OCI-LY1 (cell line): Measurements from ENCODE around the gene SYT2.

Experiments used
- H2AFZ ChIP-seq: fragments of 200-600 bp; sonication (generic), shearing (Covaris generic); 2 replicates; pipeline ENCODE4 v1.6.0; 2014; ENCODE audit warnings: antibody characterized with exemption, mild to moderate bottlenecking, low read length
- H3F3A ChIP-seq: fragments of 200-600 bp; sonication (generic), shearing (Covaris generic); 2 replicates; pipeline ENCODE4 v1.6.0; 2014; ENCODE audit warnings: mild to moderate bottlenecking, antibody characterized with exemption, low read length, moderate library complexity; ENCODE audit not compliant: insufficient read depth
- H3K27ac ChIP-seq: fragments of 200-600 bp; sonication (generic); 2 replicates; pipeline ENCODE4 v1.5.1; 2014; ENCODE audit warnings: low read length, mixed run types, mild to moderate bottlenecking, low read depth; ENCODE audit not compliant: poor library complexity, severe bottlenecking
- H3K27me3 ChIP-seq: fragments of 200-600 bp; sonication (generic); 2 replicates; pipeline ENCODE4 v1.6.0; 2014; ENCODE audit warnings: antibody characterized with exemption, mild to moderate bottlenecking, low read length, moderate library complexity; ENCODE audit not compliant: insufficient read depth
- H3K36me3 ChIP-seq: fragments of 200-600 bp; sonication (generic); 2 replicates; pipeline ENCODE4 v1.6.1; 2014; ENCODE audit warnings: mild to moderate bottlenecking, antibody characterized with exemption, low read length, moderate library complexity, mixed read lengths; ENCODE audit not compliant: insufficient read depth
- H3K4me1 ChIP-seq: fragments of 200-600 bp; sonication (generic); 2 replicates; pipeline ENCODE4 v1.5.1; 2014; ENCODE audit warnings: mild to moderate bottlenecking, low read length, moderate library complexity; ENCODE audit not compliant: insufficient read depth, severe bottlenecking
- H3K4me2 ChIP-seq: fragments of 200-600 bp; sonication (generic), shearing (Covaris generic); 2 replicates; pipeline ENCODE4 v1.6.1; 2014; ENCODE audit warnings: low read length
- H3K4me3 ChIP-seq: fragments of 200-600 bp; sonication (generic); 2 replicates; pipeline ENCODE4 v1.5.1; 2014; ENCODE audit warnings: low read length, low read depth, mild to moderate bottlenecking, mixed read lengths; ENCODE audit not compliant: poor library complexity, severe bottlenecking
- H3K79me2 ChIP-seq: fragments of 200-600 bp; shearing (Covaris generic); 2 replicates; pipeline ENCODE4 v1.6.1; 2016; ENCODE audit warnings: mixed run types, low read length, mixed read lengths; ENCODE audit not compliant: insufficient read depth
- H3K9ac ChIP-seq: fragments of 200-600 bp; sonication (generic), shearing (Covaris generic); 2 replicates; pipeline ENCODE4 v1.6.1; 2014; ENCODE audit warnings: mild to moderate bottlenecking, low read length, mixed read lengths
- H3K9me2 ChIP-seq: fragments of 200-600 bp; sonication (generic), shearing (Covaris generic); 2 replicates; pipeline ENCODE4 v1.6.1; 2014; ENCODE audit warnings: low read depth, mild to moderate bottlenecking, low read length, mixed read lengths
- H3K9me3 ChIP-seq: fragments of 200-600 bp; shearing (Covaris generic); 2 replicates; pipeline ENCODE4 v1.6.1; 2014; ENCODE audit warnings: low read length, mixed read lengths
- H4K20me1 ChIP-seq: fragments of 200-600 bp; sonication (generic), shearing (Covaris generic); 2 replicates; pipeline ENCODE4 v1.6.0; 2016; ENCODE audit warnings: mild to moderate bottlenecking, low read length; ENCODE audit not compliant: insufficient read depth
- CTCF ChIP-seq: fragments of 200-600 bp; sonication (generic), shearing (Covaris generic); IDR thresholded peaks from 2 replicates; pipeline ENCODE4 v1.5.1; 2017; ENCODE audit warnings: mild to moderate bottlenecking, antibody characterized with exemption, low read length, moderate library complexity, mixed read lengths
- EZH2 ChIP-seq: fragments of 200-600 bp; sonication (generic), shearing (Covaris generic); IDR thresholded peaks from 2 replicates; pipeline ENCODE4 v1.8.0; 2017; ENCODE audit warnings: borderline replicate concordance, mixed run types, mild to moderate bottlenecking, antibody characterized with exemption, low read length, moderate library complexity, mixed read lengths

SYT2 gene

GRCh38 chr1:202578001-202578504 is 132.2 kb downstream of the SYT2 start:
- Histone ChIP-seq H3K79me2 (no peaks in the 10 kb centered on the region), H3K9ac (no peak overlapping the region), H2AFZ (no peak overlapping the region), H3K4me1 (no peaks in the 10 kb centered on the region), H3F3A (no peaks in the 10 kb centered on the region), H3K9me3 (no peaks in the 10 kb centered on the region), H3K9me2 (no peaks in the 10 kb centered on the region), H4K20me1 (no peaks in the 10 kb centered on the region), H3K27me3 (no peaks in the 10 kb centered on the region), H3K36me3 (no peaks in the 10 kb centered on the region), H3K4me3 (no peak overlapping the region), H3K4me2 (no peak overlapping the region), H3K27ac (no peak overlapping the region)
- no peak for TF ChIP-seq CTCF
- no peak for TF ChIP-seq EZH2

GRCh38 chr1:202577381-202577780 is 132.9 kb downstream of the SYT2 start:
- no peaks in the 10 kb centered on the region for H3F3A ChIP-seq
- no peaks in the 10 kb centered on the region for H4K20me1 ChIP-seq
- H3K79me2 ChIP-seq: no peaks in the 10 kb centered on the region
- H3K27ac ChIP-seq: no peak overlapping the region
- no peak overlapping the region for H3K9ac ChIP-seq
- TF ChIP-seq EZH2 (no peak), CTCF (no peak)
- H3K27me3 ChIP-seq: no peaks in the 10 kb centered on the region
- no peak overlapping the region for H2AFZ ChIP-seq
- H3K9me2 ChIP-seq: no peaks in the 10 kb centered on the region
- no peaks in the 10 kb centered on the region for H3K36me3 ChIP-seq
- H3K4me2 ChIP-seq: no peak overlapping the region
- no peak overlapping the region for H3K4me3 ChIP-seq
- H3K4me1 ChIP-seq: no peaks in the 10 kb centered on the region
- no peaks in the 10 kb centered on the region for H3K9me3 ChIP-seq

- H3F3A ChIP-seq: no peaks in the 10 kb centered on the region
- TF ChIP-seq CTCF: no peak
- TF ChIP-seq EZH2: no peak
Measured at GRCh38 chr1:202576816-202577215, 133.4 kb downstream of the SYT2 start.

More at GRCh38 chr1:202576816-202577215, 133.4 kb downstream of the SYT2 start:
- Histone ChIP-seq H3K4me3 (no peak overlapping the region), H3K27ac (no peak overlapping the region), H3K27me3 (no peaks in the 10 kb centered on the region), H3K4me2 (no peak overlapping the region), H3K36me3 (no peaks in the 10 kb centered on the region), H3K4me1 (no peaks in the 10 kb centered on the region), H3K79me2 (no peaks in the 10 kb centered on the region), H3K9ac (no peak overlapping the region), H3K9me3 (no peaks in the 10 kb centered on the region), H4K20me1 (no peaks in the 10 kb centered on the region), H3K9me2 (no peaks in the 10 kb centered on the region), H2AFZ (no peak overlapping the region)
